NCI-H748 (cell line): ENCODE results near the gene RHBDD3.

Experiments used
- DNase-seq: peaks from one replicate; lab custom pipeline; 2025; ENCODE audit not compliant: unreplicated experiment; lab: John Stamatoyannopoulos, UW

RHBDD3 gene

DNA sequence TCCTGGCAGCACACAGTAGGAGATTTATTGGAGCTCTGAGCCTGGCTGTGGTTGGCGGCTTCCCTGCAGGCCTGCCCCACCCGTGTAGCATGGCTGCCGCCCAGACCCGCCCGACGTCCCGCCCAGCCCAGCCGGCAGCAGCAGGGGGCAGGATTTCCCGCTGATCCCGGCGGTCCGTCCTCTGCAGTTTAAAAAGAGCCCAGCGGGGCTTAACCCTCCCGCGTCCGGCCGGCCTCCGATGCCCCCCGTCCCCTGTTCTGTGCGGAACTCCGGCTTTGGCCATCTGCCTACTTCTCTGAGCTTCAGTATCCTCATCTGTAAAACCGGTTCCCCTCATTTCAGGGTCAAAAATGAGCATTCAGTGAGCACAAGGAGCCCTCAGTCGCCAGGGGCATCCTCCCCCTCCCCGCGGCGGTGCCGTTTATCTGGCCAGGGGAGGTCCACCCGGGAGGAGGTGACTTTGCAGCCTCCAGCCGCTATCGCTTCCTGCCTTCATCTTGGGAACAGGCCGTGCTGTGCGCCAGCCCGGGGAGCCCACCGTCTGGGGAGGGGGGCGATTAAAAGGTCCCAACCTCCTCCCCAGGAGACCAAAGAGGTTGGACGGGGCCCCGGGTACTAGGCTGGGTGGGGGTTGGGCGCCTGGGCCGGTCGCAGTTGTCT lies 38.5 kb upstream of the RHBDD3 start, which contains the start of gene GAS2L1:
GAS2L1 (plus strand) TSS at position 476 of the 660 bp plus-strand sequence. CDS start 1,456 bp downstream, outside the sequence.
- DNase-seq = peak; percentile 63

- DNase-seq = no peak
Observed at GRCh38 chr22:29305836-29306174, 38.0 kb upstream of the RHBDD3 start.

DNA sequence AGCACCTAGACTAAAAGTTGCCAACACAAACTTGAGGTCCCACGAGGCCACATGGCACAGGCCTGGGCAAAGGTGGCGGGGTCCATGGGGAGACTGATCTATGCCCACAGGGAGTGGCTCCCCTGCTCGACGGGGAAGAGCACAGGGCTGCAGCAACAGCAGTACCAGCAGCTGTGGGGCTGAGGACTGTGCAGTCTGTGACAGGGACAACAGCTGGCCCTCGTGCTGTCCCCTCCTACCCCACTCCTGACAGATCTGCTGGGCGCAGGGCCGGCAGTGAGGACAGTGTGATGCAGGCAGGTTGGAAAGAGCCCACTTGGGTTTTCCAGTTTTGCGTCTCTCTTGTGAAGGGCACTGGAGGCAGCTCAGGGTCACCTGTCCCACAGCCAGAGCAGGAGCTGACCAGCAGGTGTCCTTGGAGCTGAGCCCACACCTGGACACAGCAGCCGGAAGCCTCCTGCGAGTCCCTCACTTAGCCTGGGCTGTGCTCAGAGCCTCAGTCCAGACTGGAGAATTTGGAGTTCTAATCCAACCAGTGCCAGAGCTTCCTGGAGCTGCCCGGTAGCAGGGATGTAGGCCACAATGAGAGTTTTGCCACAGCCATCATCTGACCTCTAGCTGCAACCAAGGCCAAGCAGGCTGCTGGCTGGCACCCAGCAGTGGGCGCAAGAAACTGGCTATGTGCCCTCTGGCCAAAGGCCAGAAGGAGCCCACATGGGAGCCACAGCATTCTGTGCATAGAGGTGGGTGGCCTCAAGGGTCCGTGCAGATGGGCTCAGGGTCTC lies 35.1 kb upstream of the RHBDD3 start:
- no peak for DNase-seq

- DNase-seq = no peak
Observed at GRCh38 chr22:29302402-29302680, 34.6 kb upstream of the RHBDD3 start.

DNA sequence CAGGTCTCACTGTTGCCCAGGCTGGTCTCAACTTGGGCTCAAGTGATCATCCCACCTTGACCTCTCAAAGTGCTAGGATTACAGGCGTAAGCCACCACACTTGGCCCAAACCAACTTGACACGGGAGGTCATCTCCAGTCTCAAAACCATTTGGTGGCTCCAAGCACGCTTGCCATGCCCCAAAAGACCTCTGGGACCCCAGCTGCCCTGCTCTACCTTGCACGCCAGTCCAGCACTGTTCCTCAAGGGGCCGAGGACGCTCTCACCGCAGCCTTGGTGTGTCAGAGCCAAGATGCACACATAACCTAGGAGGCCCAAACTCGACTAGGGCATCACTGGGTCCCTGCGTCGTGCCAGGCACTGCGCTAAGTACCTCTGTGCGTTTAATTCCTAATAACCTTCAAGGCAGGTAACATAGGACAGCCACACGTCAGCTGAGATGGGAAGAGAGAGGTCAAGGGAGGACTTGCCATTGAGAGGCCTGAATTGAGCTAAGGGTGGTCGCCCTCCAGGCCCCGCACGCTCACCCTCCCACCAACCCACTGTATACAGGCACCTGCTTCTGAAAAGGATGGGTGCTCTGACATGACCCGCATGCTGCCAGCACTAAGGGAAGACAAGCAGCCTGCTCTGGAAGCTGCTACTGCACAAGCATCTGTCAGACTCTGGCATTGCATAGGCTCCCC lies 34.1 kb upstream of the RHBDD3 start:
- DNase-seq = no peak

DNA sequence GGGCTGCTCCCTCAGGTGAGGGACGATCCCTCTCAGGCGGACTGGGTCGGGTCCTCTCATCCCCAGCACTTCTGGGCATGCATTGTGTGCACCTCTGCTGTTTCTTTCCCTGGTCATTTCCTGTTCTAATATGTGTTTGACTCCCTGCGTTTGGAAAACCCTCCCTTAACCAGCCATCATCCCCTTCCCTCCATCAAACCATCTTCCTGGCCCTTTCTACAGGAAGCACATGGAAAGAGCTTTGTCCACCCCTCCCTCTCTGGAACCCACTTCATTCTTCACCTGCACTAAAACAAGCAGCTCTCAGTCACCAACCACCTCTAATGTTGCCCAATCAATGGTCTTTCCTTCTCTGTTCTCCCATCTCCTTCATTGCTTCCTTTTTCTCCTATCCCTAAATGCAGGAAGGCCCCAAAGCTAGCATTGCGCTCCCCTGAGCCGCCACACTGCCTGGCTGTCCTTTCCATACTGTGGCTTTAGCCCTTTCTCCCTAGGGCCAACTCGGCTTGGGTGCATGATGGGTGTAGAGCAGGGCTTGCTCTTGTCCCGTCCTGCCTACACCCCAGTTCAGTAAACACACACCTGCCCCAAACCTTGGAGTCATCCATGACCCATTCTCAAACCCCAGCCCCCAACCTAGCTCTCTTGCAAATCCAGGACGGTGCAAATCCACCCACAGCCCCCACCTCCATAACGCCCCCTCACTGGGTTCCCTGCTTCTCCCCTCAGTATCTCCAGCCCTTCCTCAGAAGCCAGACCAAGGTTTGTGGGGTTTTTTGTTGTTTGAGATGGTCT lies 33.2 kb upstream of the RHBDD3 start:
- DNase-seq = no peak

DNA sequence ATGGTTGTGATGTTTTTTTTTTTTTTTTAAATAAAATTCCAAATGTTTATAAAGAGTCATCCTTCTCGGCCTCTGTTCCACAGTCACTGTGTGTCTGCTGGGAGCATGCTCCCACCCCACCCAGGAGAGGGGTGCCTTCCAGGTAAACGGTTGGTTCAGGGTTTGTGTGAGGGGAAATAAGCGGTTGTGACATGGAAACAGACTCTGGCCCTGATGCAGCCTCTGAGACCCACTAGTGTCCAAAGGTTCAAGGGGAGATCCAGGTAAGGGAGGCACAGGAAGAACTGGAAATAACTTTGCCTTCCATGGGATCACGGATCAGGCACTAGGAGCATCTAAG lies 32.7 kb upstream of the RHBDD3 start:
- DNase-seq = no peak

DNA sequence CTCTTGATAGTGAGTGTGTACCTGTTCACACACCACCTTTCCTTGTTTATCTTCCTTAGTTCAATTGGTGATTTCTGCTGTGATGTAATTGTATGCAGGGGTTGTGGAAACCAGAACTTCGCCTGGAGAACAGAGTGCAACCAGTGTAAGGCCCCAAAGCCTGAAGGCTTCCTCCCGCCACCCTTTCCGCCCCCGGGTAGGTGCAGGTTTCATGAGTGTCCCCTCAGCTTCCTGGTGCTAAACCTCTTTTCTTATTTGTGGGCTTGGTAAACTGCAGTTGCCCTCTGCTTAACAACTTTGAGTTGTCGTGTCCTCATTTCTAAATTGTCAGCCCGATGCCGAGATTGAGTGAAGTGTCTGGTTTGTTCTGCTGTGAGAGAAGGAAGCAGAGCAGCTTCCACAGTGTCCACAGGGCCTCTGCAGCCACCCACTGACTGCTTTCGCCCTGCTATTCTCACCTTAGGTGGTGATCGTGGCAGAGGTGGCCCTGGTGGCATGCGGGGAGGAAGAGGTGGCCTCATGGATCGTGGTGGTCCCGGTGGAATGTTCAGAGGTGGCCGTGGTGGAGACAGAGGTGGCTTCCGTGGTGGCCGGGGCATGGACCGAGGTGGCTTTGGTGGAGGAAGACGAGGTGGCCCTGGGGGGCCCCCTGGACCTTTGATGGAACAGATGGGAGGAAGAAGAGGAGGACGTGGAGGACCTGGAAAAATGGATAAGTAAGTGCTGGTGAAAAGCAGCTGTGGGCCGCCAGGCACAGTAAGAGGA lies 31.5 kb upstream of the RHBDD3 start:
- DNase-seq = no peak

- DNase-seq = no peak
Observed at GRCh38 chr22:29298641-29299040, 30.9 kb upstream of the RHBDD3 start.

DNA sequence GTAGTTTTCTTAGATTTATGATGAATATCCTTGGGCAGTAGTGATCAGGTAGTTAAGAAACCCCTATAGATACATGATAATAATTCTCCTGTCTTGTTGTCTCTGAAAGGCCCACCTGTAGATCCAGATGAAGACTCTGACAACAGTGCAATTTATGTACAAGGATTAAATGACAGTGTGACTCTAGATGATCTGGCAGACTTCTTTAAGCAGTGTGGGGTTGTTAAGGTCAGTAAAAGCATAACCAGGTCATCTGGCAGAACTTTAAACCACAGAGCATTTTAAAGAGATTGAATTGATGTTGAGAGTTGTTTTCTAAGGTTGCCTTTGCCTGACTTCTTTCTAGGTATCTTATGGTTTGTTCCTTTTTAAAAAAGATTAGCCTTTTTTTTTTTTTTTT lies 24.6 kb upstream of the RHBDD3 start:
- DNase-seq = no peak

- DNase-seq = no peak
Observed at GRCh38 chr22:29291215-29291614, 23.4 kb upstream of the RHBDD3 start.

DNA sequence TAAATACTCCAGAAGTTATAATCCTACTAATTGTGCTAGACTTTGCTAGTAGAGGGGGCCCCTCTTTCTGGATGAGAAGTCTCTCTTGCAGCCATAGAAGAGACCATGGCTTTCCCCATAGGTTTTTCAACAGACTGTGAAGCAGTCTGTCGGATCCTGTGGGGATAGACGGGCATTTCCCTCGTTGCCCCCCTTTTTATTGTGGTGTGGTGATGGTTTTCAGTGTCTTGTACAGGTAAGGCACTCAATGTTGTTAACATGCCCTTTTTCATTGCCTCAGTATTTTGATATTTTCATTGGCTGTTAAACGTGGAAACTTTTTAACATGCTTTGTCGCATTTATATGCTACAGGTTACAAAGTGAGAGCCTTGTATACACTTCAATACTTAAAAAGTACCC lies 22.3 kb upstream of the RHBDD3 start:
- no peak for DNase-seq

GRCh38 chr22:29288837-29289236 lies 21.1 kb upstream of the RHBDD3 start:
- no peak for DNase-seq

DNA sequence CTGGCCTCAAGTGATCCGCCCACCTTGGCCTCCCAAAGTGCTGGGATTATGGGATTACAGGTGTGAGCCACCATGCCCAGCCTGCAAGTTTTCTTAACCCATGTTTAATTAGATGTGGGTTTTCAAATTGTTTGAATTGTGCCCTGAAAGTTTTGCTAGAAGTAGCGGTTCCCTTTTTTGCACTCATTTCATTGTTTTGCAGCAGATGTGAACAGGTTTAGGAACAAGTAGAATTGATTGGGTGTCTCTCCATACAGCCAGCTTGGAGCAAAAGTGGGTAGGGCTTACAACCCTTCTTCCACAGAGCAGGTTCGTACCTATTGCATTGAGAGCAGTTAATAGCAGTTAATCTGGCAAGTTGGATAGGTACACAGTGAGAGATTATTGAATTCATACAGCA lies 16.4 kb upstream of the RHBDD3 start:
- no peak for DNase-seq

- DNase-seq = no peak
Observed at GRCh38 chr22:29277927-29278326, 10.1 kb upstream of the RHBDD3 start.

GRCh38 chr22:29275819-29276565 lies 8.2 kb upstream of the RHBDD3 start:
- DNase-seq = no peak

- DNase-seq = no peak
Observed at GRCh38 chr22:29275167-29275566, 7.4 kb upstream of the RHBDD3 start.

DNA sequence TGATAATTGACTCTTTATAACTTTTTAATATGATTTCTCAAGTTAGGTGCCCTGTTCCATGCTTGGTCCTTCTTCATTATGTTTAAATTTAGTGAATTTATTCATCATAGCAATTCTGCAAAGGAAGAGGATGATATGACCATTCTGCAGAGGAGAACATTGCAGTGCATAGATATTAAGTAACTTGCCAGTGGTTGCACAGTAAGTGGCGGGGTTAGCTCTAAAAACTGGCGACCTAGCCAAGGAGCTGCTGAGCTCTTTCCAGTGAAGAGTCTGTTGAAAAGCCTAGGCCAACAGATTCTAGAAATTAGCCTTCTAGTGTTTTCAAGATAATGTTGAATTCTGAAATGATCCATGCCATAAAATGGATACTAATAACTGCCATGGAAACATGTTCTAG lies 4.8 kb upstream of the RHBDD3 start:
- no peak for DNase-seq

GRCh38 chr22:29270475-29271271 lies 2.9 kb upstream of the RHBDD3 start:
- no peak for DNase-seq
